ENCODE data around the gene IGFBPL1.
"Not testable (repeated sequence)": the region's sequence is repeated elsewhere in the genome, so short reads cannot be mapped to it uniquely, and the experiment has no call there.

The IGFBPL1 gene

DNA sequence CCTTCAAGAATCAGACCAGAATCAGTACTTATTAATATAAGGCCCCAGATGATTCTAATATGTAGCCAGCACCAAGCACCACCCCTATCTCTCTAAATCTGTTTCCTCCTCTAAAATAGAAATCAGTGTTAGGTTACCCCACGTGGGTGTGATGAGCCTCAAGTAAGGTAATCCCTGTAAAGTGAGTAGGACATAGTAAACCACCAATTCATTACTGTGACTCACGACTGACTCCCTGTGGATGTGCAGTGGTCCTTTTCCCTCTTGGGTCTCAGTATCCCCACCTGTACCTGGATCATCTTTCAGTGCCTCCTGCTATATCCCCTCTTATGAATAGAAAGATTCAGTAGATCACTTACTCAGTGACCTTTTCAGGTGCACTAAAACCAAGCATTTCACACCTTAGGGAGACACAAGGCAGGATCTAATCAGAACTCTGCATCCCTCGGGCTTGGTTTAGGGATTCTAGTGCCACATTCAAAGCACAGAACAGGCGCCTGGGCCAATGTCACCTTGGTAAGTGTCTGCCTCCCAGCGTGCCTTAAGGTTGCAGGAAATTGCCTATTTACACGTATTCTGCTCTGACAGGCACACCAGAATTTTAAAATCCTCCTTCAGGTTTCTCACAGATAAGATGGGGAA, 43.9 kb downstream of the IGFBPL1 start:
- no peak for DNase-seq (ENCODE audit: low read depth)

DNA sequence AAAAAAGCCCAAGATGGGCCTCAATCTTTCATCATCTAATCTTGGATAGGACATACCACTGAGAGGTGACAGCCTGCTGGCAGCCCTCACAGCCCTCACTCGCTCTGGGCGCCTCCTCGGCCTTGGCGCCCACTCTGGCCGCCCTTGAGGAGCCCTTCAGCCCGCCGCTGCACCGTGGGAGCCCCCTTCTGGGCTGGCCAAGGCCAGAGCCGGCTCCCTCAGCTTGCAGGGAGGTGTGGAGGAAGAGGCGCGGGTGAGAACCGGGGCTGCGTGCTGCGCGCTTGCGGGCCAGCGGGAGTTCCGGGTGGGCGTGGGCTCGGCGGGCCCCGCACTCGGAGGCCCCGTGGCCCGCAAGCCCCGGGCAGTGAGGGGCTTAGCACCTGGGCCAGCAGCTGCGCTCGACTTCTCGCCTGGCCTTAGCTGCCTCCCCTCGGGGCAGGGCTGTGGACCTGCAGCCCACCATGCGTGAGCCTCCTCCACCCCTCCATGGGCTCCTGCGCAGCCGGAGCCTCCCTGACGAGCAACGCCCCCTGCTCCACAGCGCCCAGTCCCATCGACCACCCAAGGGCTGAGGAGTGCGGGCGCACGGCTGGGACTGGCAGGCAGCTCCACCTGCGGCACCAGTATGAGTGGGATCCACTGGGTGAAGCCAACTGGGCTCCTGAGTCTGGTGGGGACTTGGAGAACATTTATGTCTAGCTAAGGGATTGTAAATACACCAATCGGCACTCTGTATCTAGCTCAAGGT, 46.7 kb downstream of the IGFBPL1 start:
- DNase-seq (ENCODE audit: low read depth), result not testable (repeated sequence)

DNA sequence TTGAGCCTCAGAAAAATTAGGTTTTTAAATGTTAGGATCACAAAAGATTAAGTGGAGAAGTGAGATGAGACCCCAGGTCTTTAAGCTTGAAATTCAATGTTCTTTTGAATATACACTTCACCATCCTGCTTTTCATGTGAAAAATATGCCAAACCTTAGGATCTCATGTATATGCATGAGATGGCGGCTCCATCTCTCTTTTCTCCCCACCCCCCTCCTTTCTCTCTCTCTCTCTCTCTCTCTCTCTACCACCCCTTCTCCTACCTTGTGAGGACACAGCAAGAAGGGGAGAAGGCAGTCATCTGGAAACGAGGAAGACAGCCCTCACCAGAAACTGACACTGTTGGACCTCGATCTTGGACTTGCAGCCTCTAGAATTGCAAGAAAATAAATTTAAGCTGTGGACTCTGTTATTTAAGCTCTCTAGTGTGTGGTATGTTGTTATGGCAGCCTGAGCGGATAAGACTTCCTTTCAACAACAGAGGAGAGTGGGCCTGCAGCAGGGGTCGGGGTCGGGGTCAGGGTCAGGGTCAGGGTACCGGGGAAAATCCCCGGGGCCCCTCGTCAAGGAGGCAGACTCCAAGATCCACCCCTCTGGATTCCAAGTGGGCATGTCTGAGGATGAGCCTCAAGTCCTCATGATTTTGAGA, 48.1 kb downstream of the IGFBPL1 start:
- DNase-seq (ENCODE audit: low read depth), result no peak

DNA sequence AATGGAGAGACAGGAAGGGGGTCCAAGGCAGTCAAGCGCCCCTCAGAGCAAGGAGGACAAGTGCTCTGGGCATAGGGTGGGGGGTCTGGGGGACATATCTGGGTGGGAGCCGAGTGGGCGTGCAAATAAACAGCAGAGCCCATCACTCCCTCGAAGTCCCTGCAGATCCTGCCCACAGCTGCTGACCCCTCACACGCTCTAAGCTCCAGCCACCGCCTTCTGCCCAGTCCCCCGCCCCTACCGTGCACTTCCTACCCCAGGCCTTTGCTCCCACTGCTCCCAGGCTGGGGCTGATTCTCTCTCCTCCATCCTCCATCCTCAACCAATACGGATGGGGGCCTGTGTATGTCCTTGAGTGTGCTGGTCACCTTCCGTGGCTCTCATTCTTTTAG, 48.7 kb downstream of the IGFBPL1 start:
- DNase-seq (ENCODE audit: low read depth), result no peak

DNA sequence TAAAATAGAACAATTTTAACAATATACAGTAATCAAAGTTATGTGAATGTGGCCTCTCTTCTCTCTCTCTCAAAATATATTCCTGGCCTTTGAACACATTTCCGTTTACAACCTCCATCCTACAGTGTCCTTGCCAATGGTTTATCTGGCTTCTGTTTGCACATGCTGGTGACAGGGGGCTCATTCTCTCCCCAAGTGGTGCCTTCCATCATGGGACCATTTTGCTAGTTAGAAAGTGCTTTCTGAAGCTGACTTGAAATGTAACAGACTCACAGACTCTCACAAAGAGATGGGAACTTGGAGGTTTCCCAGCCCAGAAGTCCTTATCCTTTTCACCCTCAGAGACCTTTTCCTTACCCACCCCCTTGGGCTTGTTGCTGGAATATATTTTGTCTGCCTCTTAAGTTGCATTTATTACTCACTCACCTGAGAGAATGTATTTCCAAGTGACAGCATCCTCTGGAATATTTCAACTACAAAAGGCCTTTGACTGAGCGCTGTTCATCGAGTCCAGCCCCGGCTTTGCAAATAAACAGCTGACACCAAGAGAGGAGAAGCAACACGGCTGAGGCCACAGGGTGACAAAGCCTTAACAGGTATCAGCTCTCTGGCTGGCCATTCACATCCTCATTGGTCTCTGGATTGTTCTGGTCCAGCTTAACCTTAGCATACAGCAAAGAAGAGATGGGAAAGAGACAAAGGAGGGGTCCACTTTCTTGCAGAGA, 49.2 kb downstream of the IGFBPL1 start:
- DNase-seq (ENCODE audit: low read depth), result no peak

DNA sequence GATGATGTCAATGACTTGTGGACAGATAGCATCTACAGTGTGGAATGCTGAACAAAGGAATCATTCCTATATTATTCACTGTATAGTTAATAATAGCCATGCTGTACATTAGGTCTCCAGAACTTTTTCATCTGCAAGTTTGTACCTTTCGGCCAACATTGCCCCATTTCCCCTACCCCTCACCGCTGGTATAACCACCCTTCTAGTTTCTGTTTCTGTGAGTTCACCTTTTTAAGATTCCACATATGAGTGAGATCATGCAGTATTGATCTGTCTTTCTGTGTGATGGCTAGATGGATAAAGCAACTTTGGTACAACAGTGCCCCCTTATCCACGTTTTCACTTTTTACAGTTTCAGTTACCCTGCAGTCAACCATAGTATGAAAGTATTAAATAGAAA, 50.6 kb downstream of the IGFBPL1 start:
- no peak for DNase-seq (ENCODE audit: low read depth)

DNA sequence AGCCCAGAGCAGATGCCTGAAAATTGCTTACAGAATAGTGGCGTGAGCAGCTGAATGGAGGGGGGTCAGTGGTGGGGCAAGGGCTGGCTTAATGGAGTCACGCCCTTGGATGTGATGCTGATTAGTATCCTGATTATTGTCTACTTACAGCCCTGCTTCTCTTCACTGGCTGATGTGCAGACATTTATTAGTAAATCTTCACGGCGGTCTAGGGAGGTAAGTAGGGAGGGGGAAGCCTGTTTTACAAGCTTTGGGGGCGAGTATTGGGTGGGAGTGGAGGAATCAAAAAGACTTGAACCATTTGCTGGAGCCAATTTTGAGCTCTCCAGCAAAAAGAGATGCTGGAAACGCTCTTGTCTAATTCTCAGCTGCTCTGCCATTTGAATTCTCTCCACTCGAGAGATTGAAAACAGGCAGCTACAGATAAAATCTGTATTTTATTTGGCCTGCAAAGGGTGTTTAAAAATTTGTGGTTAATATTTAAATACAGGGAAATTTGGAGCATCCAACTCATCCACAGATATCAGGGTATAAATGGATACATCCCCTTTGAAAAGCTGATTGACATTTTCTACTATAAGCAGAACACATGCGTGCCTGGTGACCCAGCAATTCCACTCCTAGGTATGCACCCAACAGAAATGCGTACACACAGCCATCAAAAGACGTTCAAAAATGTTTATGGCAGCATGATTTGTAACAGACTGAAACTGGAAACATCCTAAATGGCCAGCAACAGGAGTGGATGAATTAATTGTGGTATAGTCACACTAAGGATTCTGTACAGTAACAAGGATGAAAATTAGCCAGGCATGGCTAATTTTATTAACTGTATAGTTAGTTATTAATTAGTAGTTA, 51.3 kb downstream of the IGFBPL1 start:
- no peak for DNase-seq (ENCODE audit: low read depth)

DNA sequence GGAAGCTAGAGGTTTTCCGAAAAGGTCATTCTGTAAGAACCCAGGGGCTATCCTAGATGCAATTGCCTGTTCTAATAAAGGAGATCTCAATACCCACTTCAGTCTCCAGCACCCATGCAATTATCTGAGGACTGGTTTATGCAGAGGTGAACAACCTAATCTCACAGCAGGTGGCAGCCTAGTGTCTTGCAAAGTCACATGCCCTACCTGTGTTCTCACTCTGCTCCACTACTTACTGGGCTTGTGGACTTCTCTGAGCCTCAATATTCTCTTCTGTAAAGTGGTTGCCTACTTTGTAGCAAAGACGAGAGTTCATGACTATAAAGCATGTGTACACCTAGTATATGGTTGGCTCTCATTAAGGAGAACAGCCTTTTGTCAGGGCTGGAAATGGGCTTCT, 52.8 kb downstream of the IGFBPL1 start:
- no peak for DNase-seq (ENCODE audit: low read depth)

DNA sequence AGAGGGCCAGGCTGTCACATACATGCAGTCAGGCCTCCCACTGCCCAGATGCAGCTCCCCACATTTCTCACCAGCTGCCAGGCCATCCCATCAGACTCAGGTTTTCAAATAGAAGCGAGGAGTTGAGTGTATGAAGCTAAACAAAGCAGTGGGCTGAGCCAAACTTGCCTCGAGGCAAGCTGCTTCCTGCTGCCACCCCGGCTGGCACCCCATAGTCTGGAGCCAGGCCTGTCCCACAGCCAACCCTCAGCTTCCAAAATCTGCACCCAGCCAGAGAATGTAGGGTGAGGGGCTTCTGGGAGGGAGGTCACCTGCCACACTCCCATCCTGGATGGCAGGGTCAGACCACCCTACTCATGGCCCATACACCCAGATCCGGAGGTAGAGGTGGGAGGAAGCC, 54.1 kb downstream of the IGFBPL1 start:
- DNase-seq (ENCODE audit: low read depth), result no peak

DNA sequence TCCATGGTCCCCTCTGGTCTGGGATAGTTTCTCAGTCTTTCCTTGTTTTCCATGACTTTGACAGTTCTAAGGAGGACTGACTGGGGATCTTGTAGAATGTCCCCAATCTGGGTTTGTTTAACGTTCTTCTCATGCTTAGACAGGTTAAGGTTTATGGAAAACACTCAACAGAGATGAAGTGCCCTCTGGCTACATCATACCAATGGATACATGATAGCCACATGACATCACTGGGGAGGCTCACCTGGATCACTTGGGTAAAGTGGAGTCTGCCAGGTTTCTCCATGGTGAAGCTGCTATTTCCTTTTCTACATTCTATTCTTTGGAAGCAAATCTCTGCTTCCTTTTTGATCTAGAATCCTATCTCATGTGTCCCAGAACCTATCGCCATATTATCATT, 55.5 kb downstream of the IGFBPL1 start:
- DNase-seq (ENCODE audit: low read depth), result no peak

DNA sequence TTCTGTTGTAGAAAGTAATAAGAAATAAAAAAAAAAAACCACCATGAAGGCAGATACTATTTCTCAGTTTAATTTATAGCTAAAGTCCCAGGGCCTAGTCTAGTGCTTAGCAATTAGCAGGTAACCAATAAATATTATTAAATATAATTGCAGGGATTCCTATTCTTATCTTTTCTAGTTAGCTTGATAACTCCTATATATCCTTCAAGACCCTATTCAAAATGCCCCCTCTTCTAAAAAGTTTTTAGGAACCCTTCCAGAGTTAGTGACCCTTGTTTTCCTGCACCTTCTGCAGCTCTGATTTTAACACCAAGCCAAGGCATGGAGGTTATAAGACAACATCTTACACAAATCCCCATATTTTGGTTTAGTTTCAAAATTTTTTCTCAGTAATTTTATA, 56.4 kb downstream of the IGFBPL1 start:
- no peak for DNase-seq (ENCODE audit: low read depth)

DNA sequence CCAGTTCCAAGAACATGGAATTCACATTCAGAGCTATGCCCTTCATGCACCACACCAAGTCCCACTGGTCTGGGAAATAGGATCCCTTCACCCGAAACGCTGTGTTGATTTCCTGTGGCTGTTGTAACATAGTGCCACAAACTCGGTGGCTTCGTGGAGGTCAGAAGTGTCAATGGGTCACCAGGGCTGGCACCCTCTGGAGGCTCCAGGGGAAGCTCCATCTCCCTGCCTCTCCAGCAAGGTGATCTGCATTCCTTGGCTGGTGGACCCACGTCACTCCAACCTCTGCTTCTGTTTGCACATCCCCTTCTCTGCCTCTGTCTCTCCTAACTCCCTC, 60.7 kb downstream of the IGFBPL1 start:
- DNase-seq (ENCODE audit: low read depth), result no peak

DNA sequence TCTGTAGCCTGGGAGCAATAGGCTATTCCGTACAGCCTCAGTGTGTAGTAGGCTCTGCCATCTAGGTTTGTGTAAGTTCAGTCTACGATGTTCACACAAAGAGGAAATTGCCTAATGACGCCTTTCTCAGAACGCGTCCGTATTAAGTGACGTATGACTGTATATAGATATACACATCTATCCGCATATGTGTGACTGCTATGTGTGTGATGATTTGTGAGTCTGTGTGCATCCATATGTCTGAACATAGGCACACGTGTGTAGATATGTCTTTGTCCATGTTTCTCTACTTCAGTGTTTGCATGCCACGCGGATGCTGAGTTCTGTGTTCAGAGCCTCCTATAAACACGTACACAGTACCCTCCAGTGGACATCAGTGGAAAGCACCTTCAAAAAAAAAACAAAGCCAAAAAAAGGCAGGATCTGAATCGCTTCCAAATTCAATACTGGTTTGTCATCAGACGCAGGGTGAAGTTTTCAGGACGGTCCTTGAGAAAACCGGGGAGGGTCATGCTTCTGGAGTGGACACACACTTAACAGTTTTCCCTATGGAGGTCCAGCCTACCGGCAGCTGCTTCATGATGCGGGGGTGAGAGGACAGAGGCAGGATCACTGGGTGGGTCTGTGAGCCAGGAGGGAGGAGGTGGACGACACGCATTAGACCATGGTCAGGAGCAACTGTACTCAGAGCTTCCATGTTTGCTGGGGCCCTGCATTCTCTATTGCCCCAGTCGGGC, 61.2 kb downstream of the IGFBPL1 start:
- peak; percentile 63 for DNase-seq (ENCODE audit: low read depth)

DNA sequence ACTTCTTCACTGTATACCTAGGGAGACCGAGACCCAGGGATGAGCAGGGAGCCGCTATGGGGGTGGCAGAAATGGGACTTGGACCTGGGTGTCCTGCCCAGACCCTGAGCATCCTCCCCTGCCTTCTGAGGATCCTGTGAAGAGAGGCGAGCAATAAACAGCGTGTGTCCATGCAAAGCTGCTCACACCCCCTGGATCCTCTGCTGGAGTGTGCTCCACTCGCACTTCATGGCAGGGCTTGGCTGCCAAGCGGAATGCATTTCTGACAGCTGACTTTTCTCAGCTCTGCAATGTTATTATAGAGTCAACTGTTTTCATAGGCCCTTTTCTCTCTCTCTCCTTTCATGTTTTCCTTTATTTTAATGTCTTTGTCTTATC, 62.8 kb downstream of the IGFBPL1 start:
- no peak for DNase-seq (ENCODE audit: low read depth)

DNA sequence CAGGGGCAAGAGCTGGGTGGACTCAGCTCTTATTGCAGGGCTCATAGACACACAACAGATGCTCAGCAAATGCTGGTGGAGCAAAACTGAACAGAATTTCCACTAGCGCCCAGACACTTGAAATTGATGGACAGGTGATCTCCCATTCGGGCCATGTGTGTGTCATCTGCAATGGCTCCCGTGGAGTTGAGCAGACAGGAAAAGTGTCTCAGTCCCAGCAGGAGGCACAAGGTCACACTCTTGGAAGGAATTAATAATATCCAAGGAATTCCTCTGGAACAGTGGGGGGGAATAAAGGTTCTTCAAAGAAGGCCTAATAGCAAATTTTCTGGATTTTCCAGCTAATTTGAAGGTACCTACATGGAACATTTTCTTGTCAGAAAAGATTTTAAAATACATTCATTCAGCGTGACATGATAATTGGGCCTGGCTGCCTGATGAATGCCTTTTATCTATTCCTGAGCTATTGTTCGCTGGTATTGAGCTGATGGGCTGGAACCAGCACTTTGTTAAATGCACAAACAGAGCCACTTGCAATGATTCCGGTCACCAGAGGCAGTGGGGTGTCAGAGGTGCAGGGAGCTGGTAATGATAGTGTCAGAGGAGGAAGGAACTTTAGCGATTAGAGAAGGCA, 63.3 kb downstream of the IGFBPL1 start:
- no peak for DNase-seq (ENCODE audit: low read depth)

DNA sequence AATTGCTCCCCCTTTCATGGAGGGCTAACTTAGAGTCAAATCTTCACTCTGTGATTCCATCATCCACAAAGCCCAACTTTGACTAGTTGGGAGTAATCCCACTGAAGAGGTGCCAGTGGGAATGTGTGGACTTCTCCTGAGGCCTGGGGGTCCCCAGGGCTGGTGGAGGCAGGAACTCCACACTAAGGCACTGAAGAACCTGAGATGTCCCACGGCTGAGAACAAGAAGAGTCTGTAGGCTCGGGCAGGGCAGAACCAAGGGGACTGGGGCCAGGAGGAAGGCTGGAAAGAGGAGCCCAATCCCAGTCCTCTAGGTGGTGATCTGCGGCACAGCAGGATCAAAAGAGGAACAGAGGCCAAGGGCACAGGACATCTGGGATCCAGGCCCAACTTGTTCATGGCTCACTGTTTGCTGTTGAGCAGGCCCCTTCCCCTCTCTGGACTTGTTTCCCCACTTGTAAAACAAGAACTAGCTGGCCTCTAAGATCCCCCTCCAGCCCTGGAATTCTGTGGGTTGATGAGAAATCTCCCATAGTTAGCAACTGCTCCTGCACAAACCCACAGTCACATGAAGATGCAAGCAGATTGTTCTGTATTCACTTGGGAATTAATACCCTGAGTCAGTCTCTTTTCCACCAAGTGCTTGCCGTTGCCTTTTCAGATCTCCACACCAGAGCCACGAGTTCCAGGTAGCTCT, 64.4 kb downstream of the IGFBPL1 start:
- DNase-seq (ENCODE audit: low read depth), result no peak

DNA sequence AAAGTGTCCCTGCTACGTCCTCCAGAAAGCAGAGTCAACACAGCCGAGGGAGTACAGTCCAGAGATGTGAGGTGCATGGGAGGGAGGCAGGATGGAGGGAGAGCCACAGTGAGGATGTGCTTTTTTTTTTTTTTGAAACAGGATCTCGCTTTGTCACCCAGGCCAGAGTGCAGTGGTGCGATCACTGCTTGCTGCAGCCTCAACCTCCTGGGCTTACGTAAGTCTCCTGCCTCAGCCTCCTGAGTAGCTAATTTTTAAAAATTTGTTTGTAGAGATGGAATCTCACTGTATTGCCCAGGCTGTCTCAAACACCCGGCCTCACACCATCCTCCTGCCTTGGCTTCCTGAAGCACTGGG, 65.0 kb downstream of the IGFBPL1 start:
- DNase-seq (ENCODE audit: low read depth), result no peak

DNA sequence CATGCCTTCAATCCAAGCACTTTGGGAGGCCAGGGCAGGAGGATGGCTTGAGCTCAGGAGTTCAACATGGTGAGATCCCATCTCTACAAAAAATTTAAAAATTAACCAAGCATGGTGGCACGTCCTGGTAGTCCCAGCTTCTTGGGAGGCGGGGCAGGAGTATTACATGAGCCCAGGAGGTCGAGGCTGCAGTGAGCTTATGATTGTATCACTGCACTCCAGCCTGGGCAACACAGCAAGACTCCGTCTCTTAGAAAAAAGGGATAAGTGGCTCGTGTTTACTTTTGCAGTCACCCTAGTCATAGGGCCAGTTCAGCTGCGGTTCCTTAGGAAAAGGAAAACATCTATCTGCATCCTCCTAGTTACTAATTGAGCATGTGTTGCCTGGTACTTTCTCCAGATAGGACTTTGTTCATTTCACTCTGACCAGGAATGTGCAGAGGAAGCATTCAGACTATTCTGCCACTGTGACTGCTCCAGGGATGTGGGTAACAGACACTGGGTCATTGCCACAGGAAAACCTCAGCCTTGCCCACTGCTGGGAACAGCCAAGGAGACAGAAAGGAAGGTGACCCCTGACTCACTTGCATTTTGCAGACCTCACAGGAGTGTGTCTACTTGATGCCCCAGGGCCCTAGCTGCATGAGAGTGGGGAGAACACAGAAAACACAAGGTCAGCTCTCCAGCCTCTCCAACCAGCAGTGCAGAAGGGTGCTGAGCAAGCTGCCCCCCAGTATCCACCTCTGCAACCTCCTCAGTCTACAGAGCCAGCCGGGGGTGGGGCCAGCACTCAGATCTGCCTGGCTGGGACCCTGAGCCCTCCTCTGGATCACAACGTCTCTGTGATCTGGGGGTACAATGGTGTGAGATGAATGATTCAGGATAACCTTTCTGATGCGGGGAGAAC, 65.6 kb downstream of the IGFBPL1 start:
- no peak for DNase-seq (ENCODE audit: low read depth)

Data from fibroblast of the conjunctiva (primary cell).